ENCODE data around the gene MFGE8.

GRCh38 chr15:88881775-88882174 lies 31.4 kb downstream of the MFGE8 start:
- TF ChIP-seq, protein P1, sequence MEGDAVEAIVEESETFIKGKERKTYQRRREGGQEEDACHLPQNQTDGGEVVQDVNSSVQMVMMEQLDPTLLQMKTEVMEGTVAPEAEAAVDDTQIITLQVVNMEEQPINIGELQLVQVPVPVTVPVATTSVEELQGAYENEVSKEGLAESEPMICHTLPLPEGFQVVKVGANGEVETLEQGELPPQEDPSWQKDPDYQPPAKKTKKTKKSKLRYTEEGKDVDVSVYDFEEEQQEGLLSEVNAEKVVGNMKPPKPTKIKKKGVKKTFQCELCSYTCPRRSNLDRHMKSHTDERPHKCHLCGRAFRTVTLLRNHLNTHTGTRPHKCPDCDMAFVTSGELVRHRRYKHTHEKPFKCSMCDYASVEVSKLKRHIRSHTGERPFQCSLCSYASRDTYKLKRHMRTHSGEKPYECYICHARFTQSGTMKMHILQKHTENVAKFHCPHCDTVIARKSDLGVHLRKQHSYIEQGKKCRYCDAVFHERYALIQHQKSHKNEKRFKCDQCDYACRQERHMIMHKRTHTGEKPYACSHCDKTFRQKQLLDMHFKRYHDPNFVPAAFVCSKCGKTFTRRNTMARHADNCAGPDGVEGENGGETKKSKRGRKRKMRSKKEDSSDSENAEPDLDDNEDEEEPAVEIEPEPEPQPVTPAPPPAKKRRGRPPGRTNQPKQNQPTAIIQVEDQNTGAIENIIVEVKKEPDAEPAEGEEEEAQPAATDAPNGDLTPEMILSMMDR (IDR thresholded peaks at IDR 0.05): no peak
- TF ChIP-seq POLR2A (IDR thresholded peaks at IDR 0.05) (no peak), EP300 (IDR thresholded peaks at IDR 0.05) (no peak), POLR2AphosphoS5 (IDR thresholded peaks at IDR 0.05) (no peak)

All from sigmoid colon (tissue), 4 donors.